Natural killer cell treated with Interleukin-12 subunit alpha and Interleukin-12 subunit beta and Interleukin-15 and Interleukin-18, amount 100 ng/mL, for 72 hours (primary cell): ENCODE results near the gene DYNC1LI1. TPM values are rescaled to one million over a fixed set of nuclear protein-coding genes. Genes with fewer than 3 reads are reported as not detected.
"Not testable (repeated sequence)": the region's sequence is repeated elsewhere in the genome, so short reads cannot be mapped to it uniquely, and the experiment has no call there.

Source experiments
- ATAC-seq, 2 donors: fragments of 150-1000 bp; cut with Tn5 transposase in 1 of 2; sonication (Bioruptor Pico), chemical (Tn5 transposase) in 1 of 2; 2 replicates each; pipeline ENCODE4 v1.10.0; 2021
- DNase-seq: peaks from one replicate; pipeline ENCODE4 v3.0.0; 2022; ENCODE audit warnings: low spot score
- H3K27ac Mint-ChIP-seq, 2 donors: 1 replicate in 1 of 2; 2 replicates in 1 of 2; pipeline ENCODE4 v1.8.0; 2022; ENCODE audit warnings: mixed read lengths in 2 of 2, mild to moderate bottlenecking in 1 of 2, moderate library complexity in 1 of 2
- H3K27me3 Mint-ChIP-seq, 2 donors: 1 replicate in 1 of 2; 2 replicates in 1 of 2; pipeline ENCODE4 v1.8.0; 2022; ENCODE audit warnings: mixed read lengths in 2 of 2
- H3K36me3 Mint-ChIP-seq: one replicate; pipeline ENCODE4 v1.8.0; 2022; ENCODE audit warnings: mixed read lengths
- H3K4me1 Mint-ChIP-seq, 2 donors: 1 replicate in 1 of 2; 2 replicates in 1 of 2; pipeline ENCODE4 v1.8.0; 2022; ENCODE audit warnings: low read depth in 2 of 2, mixed read lengths in 2 of 2, mild to moderate bottlenecking in 1 of 2
- H3K4me3 Mint-ChIP-seq: one replicate; pipeline ENCODE4 v1.8.0; 2022; ENCODE audit warnings: mixed read lengths
- H3K9me3 Mint-ChIP-seq: 2 replicates; pipeline ENCODE4 v1.8.0; 2022; ENCODE audit warnings: mixed read lengths
- total RNA-seq, 2 donors: library from RNA; stranded (reverse); gene quantifications; one replicate each; pipeline ENCODE4 v1.2.3, GENCODE V29; 2022

Gene DYNC1LI1
- total RNA-seq, 2 donors from 2014 or later: 38.8 to 45.4 TPM

GRCh38 chr3:32542807-32543206 lies 27.9 kb downstream of the DYNC1LI1 start:
- Mint-ChIP-seq H3K4me3 (no peak overlapping the region), H3K4me1 (peaks cover 7 to 11% of the 10 kb centered on the region in 2 donors), H3K9me3 (no peaks in the 10 kb centered on the region), H3K27ac (no peak overlapping the region), H3K27me3 (no peaks in the 10 kb centered on the region), H3K36me3 (no peaks in the 10 kb centered on the region)
- no peak for DNase-seq
- ATAC-seq: no peak

DNA sequence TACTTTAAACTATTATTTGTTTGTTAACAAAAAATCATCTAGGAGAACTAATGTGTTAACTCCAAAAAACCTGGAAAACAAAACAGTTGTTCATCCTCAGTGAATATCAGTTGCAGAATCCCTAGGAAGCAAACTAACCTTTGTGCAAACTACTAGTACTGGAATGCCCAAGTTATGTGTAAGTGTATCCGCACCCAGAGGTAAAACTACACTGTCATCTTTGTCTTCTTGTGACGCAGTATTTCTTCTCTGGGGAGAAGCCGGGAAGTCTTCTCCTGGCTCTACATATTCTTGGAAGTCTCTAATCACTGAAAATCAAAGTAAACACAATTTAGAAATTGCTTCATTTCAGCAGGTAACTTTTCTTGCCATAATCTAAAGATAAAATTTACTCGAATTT lies 29.8 kb downstream of the DYNC1LI1 start:
- no peaks in the 10 kb centered on the region for H3K27me3 Mint-ChIP-seq
- ATAC-seq: no peak
- no peak overlapping the region for H3K27ac Mint-ChIP-seq
- H3K4me1 Mint-ChIP-seq: peaks cover 3 to 5% of the 10 kb centered on the region in 2 donors
- H3K9me3 Mint-ChIP-seq: no peaks in the 10 kb centered on the region
- no peak for DNase-seq
- H3K4me3 Mint-ChIP-seq: no peak overlapping the region
- peaks cover 4% of the 10 kb centered on the region for H3K36me3 Mint-ChIP-seq

GRCh38 chr3:32532434-32532833 lies 38.2 kb downstream of the DYNC1LI1 start:
- no peak overlapping the region for H3K27ac Mint-ChIP-seq

DNA sequence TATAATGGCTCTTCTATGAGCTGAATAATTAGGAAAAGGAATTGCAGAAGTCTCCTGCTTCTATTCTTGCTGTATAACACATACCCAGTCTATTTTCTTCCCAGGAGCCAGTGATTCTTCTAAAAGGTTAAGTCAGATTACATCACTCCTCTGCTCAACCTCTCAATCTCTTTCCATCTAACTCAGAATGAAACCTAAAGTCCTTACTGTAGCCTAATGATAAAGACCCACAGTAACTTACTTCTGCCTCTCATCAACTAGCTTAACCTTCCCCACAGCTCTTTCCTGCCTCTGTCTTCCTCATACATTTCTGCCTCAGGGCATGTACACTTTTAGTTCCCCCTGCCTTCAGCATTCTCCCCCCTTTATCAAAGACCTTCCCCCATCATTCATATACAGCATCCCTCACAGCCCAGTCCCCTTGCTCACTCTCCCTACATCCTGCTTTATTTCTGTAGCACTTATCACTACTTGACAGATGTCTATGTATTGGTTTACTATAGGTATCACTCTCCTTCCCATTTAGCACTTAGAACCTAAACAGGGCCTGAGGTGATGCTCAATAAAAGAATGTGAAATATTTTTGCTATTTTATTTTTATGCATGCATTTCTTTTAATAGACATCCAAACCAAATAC lies 39.5 kb downstream of the DYNC1LI1 start:
- H3K9me3 Mint-ChIP-seq: no peaks in the 10 kb centered on the region
- H3K4me1 Mint-ChIP-seq: peaks cover 6 to 7% of the 10 kb centered on the region in 2 donors
- DNase-seq (no peak), ATAC-seq (peak; percentile 70 to 81)
- H3K27me3 Mint-ChIP-seq: no peaks in the 10 kb centered on the region
- H3K27ac Mint-ChIP-seq: peak overlapping the region; percentile 50 to 53
- H3K4me3 Mint-ChIP-seq: no peak overlapping the region
- H3K36me3 Mint-ChIP-seq: peaks cover 4% of the 10 kb centered on the region

More at GRCh38 chr3:32532434-32532833, 38.2 kb downstream of the DYNC1LI1 start:
- H3K27me3 Mint-ChIP-seq: no peaks in the 10 kb centered on the region
- peaks cover 6 to 7% of the 10 kb centered on the region in 2 donors for H3K4me1 Mint-ChIP-seq
- DNase-seq (no peak), ATAC-seq (no peak)
- H3K4me3 Mint-ChIP-seq: no peak overlapping the region
- peaks cover 6% of the 10 kb centered on the region for H3K36me3 Mint-ChIP-seq
- no peaks in the 10 kb centered on the region for H3K9me3 Mint-ChIP-seq

DNA sequence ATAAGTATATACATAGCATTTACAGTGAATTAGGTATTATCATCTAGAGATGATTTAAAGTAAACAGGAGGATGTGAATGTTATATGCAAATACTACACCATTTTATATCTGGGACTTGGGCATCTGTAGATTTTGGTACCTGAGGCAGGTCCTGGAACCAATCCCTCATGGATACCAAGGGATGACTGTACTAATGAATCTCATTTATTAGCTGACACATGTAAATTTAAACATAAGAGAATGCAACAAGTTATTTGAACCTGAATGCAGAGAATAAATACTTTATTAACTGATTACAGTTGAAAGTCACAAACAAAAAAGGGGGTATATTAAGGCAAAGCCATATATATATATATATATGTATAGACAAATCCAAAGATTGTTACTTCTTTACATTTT lies 44.9 kb downstream of the DYNC1LI1 start:
- Mint-ChIP-seq H3K4me3 (no peak overlapping the region), H3K36me3 (peaks cover 9% of the 10 kb centered on the region), H3K9me3 (no peaks in the 10 kb centered on the region), H3K27me3 (no peaks in the 10 kb centered on the region), H3K4me1 (no peaks in the 10 kb centered on the region), H3K27ac (no peak overlapping the region)
- no peak for ATAC-seq
- no peak for DNase-seq

DNA sequence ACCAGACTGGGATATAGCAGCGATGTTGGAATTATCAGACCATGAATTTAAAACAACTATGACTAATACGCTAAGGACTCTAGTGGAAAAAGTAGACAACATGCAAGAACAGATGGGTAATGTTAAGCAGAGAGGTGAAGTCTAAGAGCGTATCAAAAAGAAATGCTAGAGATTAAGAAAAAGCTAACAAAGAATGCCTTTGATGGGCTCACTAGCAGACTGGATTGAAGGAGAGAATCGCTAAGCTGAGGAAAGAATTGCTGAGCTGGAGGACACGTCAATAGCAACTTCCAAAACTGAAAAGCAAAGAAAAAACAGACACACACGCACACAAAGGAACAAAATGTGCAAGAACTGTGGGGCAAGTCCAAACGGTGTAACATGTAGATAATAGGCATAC lies 48.0 kb downstream of the DYNC1LI1 start:
- no peaks in the 10 kb centered on the region for H3K9me3 Mint-ChIP-seq
- H3K4me1 Mint-ChIP-seq: no peaks in the 10 kb centered on the region
- peaks cover 9% of the 10 kb centered on the region for H3K36me3 Mint-ChIP-seq
- no peak for ATAC-seq
- H3K27ac Mint-ChIP-seq: no peak overlapping the region
- H3K4me3 Mint-ChIP-seq: no peak overlapping the region
- H3K27me3 Mint-ChIP-seq: no peaks in the 10 kb centered on the region
- DNase-seq: no peak

GRCh38 chr3:32518921-32519320 lies 51.7 kb downstream of the DYNC1LI1 start:
- H3K27me3 Mint-ChIP-seq, DNase-seq, H3K9me3 Mint-ChIP-seq, H3K4me1 Mint-ChIP-seq, ATAC-seq, H3K4me3 Mint-ChIP-seq, H3K36me3 Mint-ChIP-seq: not testable (repeated sequence)
- H3K27ac Mint-ChIP-seq: peak overlapping the region in 1 of 2 donors; percentile 23

DNA sequence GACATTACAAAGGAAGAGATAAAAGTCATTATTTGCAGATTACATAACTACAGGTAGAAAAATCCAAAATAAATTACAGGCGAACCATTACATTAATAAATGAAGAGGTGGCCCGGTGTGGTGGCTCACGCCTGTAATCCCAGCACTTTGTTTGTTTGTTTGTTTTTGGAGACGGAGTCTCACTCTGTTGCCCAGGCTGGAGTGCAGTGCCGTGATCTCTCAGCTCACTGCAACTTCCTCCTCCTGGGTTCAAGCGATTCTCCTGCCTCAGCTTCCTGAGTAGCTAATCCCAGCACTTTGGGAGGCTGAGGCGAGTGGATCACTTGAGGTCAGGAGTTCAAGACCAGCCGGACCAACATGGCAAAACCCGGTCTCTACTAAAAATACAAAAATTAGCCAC lies 53.9 kb downstream of the DYNC1LI1 start:
- not testable (repeated sequence) for H3K9me3 Mint-ChIP-seq
- H3K4me3 Mint-ChIP-seq: peak overlapping the region; percentile 7

GRCh38 chr3:32511005-32511404 lies 59.7 kb downstream of the DYNC1LI1 start:
- ATAC-seq: no peak
- no peaks in the 10 kb centered on the region for H3K27me3 Mint-ChIP-seq
- H3K9me3 Mint-ChIP-seq: no peaks in the 10 kb centered on the region
- H3K4me3 Mint-ChIP-seq: no peak overlapping the region
- no peaks in the 10 kb centered on the region for H3K36me3 Mint-ChIP-seq
- H3K27ac Mint-ChIP-seq: no peak overlapping the region
- DNase-seq: no peak
- H3K4me1 Mint-ChIP-seq: no peaks in the 10 kb centered on the region

More for the DNA sequence above, 53.9 kb downstream of the DYNC1LI1 start:
- not testable (repeated sequence) for H3K27me3 Mint-ChIP-seq, DNase-seq, H3K4me1 Mint-ChIP-seq, H3K36me3 Mint-ChIP-seq, ATAC-seq
- peak overlapping the region; percentile 30 to 76 for H3K27ac Mint-ChIP-seq

GRCh38 chr3:32510075-32510724 lies 60.5 kb downstream of the DYNC1LI1 start:
- no peaks in the 10 kb centered on the region for H3K36me3 Mint-ChIP-seq

GRCh38 chr3:32508711-32509110 lies 61.9 kb downstream of the DYNC1LI1 start:
- no peak overlapping the region for H3K4me3 Mint-ChIP-seq
- H3K27me3 Mint-ChIP-seq: no peaks in the 10 kb centered on the region
- DNase-seq (no peak), ATAC-seq (no peak)
- H3K36me3 Mint-ChIP-seq: no peaks in the 10 kb centered on the region
- no peaks in the 10 kb centered on the region for H3K4me1 Mint-ChIP-seq
- no peaks in the 10 kb centered on the region for H3K9me3 Mint-ChIP-seq
- H3K27ac Mint-ChIP-seq: no peak overlapping the region

More at GRCh38 chr3:32510075-32510724, 60.5 kb downstream of the DYNC1LI1 start:
- H3K27ac Mint-ChIP-seq: peak overlapping the region in 1 of 2 donors; percentile 42
- ATAC-seq (peak; percentile 68 to 74), DNase-seq (no peak)
- no peaks in the 10 kb centered on the region for H3K27me3 Mint-ChIP-seq
- no peak overlapping the region for H3K4me3 Mint-ChIP-seq
- no peaks in the 10 kb centered on the region for H3K9me3 Mint-ChIP-seq
- H3K4me1 Mint-ChIP-seq: no peaks in the 10 kb centered on the region

GRCh38 chr3:32506466-32506865 lies 64.2 kb downstream of the DYNC1LI1 start:
- no peak for ATAC-seq
- H3K27ac Mint-ChIP-seq: no peak overlapping the region
- no peaks in the 10 kb centered on the region for H3K9me3 Mint-ChIP-seq
- H3K27me3 Mint-ChIP-seq: no peaks in the 10 kb centered on the region
- no peak for DNase-seq
- peaks cover 3 to 12% of the 10 kb centered on the region in 2 donors for H3K4me1 Mint-ChIP-seq
- H3K4me3 Mint-ChIP-seq: no peak overlapping the region
- peaks cover 5% of the 10 kb centered on the region for H3K36me3 Mint-ChIP-seq

- Mint-ChIP-seq H3K4me3 (peak overlapping the region; percentile 92), H3K27me3 (no peaks in the 10 kb centered on the region), H3K27ac (peak overlapping the region; percentile 87 to 91), H3K9me3 (no peaks in the 10 kb centered on the region), H3K36me3 (peaks cover 5% of the 10 kb centered on the region), H3K4me1 (peaks cover 16 to 39% of the 10 kb centered on the region in 2 donors)
- ATAC-seq (no peak), DNase-seq (no peak)
These were observed 67.7 kb downstream of the DYNC1LI1 start for GRCh38 chr3:32502946-32503286.

GRCh38 chr3:32502118-32502945 lies 68.3 kb downstream of the DYNC1LI1 start, which contains the start of gene CMTM6:
Gene CMTM6, minus strand, starts transcription at chr3:32502852. Its CDS starts 107 bp downstream, at chr3:32502745.
- DNase-seq: peak; percentile 87
- Mint-ChIP-seq H3K27me3 (no peaks in the 10 kb centered on the region), H3K27ac (peak within 1 kb of the TSS; percentile 87 to 91), H3K36me3 (peaks cover 5% of the 10 kb centered on the region), H3K9me3 (no peaks in the 10 kb centered on the region), H3K4me1 (peaks cover 16 to 39% of the 10 kb centered on the region in 2 donors), H3K4me3 (peak within 1 kb of the TSS; percentile 92)
- peak; percentile 95 for ATAC-seq
